ENCODE data around the gene DEGS2. TPM values are rescaled to one million over a fixed set of nuclear protein-coding genes. Genes with fewer than 3 reads are reported as not detected.
"Not testable (repeated sequence)": the region's sequence is repeated elsewhere in the genome, so short reads cannot be mapped to it uniquely, and the experiment has no call there.

DEGS2 gene
- 7.4 TPM for total RNA-seq

GRCh38 chr14:100159094-100159864 is at the start of gene DEGS2:
TSS of gene DEGS2 (minus strand) at chr14:100159645. CDS start at chr14:100159587, 58 bp downstream.
- no peak for DNase-seq

GRCh38 chr14:100208136-100208535 is 48.7 kb upstream of the DEGS2 start:
- DNase-seq: not testable (repeated sequence)

DNA sequence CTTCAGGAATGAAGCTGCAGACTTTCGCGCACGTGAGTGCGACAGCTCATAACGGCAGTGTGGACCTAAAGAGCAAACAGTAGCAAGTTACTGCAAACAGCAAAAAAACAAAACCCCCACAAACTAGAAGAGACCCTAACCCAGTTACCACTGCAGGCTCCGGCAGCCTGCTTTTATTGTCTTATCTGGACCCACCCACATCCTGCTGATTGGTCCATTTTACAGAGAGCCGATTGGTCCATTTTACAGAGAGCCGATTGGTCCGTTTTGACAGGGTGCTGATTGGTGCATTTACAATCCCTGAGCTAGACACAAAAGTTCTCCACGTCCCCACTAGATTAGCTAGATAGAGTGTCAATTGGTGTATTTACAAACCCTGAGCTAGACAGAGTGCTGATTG is 48.1 kb upstream of the DEGS2 start:
- not testable (repeated sequence) for DNase-seq

GRCh38 chr14:100204835-100205167 is 45.4 kb upstream of the DEGS2 start:
- not testable (repeated sequence) for DNase-seq

- DNase-seq: no peak
Measured at GRCh38 chr14:100203962-100204834, 44.8 kb upstream of the DEGS2 start.

DNA sequence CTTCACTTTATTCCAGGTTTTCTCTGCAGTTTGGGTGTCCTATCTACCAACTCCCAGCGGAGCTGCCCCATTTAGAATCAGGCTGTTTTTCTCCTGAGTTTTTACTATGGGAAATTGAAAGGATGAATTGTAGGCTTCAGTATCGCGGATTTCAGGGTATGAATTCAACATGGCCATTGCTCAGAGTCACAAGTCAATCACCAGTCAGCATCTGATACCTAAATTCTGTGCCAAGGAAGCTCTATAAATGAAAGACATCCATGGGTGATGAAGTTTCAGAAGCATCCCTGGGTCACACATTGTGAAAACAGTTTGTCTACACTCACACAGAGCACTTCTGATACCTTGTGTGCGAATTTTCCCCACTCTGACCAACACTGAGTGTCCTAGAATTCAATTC is 43.7 kb upstream of the DEGS2 start:
- no peak for DNase-seq

DNA sequence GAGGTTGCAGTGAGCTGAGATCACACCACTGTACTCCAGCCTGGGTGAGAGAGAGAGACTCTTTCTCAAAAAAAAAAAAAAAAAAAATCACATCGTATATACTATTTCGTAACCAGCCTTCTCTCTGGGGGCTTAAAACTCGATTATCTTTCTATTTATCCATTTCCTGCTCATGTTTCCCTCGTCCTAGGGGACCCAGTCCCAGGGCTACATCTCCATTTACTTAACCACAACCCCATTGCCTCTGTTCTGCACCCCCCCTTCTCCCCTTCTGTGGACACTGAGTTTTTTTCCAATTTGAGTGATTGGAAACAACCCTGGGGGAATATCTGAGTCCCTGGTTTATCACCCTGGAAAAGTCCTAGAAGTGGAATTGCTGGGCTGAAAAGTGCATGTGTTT is 43.3 kb upstream of the DEGS2 start:
- DNase-seq: no peak

GRCh38 chr14:100201701-100202100 is 42.3 kb upstream of the DEGS2 start:
- no peak for DNase-seq

- DNase-seq: no peak
Measured at GRCh38 chr14:100200311-100200710, 40.9 kb upstream of the DEGS2 start.

- DNase-seq: no peak
Measured at GRCh38 chr14:100199240-100199860, 39.9 kb upstream of the DEGS2 start.

- DNase-seq: no peak
Measured at GRCh38 chr14:100193417-100194357, 34.2 kb upstream of the DEGS2 start.

- DNase-seq: peak; percentile 98
Measured at GRCh38 chr14:100192672-100193416, 33.4 kb upstream of the DEGS2 start.

DNA sequence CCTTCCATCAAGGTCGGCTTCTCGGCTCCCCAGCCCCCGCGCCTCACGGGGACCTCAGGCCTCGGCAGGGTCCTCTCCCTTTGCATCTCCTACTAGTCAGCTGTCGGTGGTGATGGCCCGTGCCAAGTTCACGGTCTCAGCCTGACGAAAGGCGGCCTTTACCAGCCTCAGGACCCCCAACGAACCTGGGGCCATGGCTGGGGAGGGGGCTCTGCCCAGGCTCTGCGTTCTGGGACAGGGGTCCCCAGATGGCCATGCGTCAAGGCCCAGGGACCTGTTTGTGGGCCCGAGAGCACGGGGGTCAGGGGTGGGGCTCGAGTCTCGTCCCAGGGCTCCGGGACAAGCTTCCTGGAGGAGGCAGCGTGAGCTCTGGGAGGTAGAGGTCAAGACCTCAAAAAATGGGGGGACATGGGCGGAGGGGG is 32.8 kb upstream of the DEGS2 start:
- no peak for DNase-seq

- no peak for DNase-seq
Measured at GRCh38 chr14:100191584-100192249, 32.3 kb upstream of the DEGS2 start.

- DNase-seq: no peak
Measured at GRCh38 chr14:100190126-100190525, 30.7 kb upstream of the DEGS2 start.

DNA sequence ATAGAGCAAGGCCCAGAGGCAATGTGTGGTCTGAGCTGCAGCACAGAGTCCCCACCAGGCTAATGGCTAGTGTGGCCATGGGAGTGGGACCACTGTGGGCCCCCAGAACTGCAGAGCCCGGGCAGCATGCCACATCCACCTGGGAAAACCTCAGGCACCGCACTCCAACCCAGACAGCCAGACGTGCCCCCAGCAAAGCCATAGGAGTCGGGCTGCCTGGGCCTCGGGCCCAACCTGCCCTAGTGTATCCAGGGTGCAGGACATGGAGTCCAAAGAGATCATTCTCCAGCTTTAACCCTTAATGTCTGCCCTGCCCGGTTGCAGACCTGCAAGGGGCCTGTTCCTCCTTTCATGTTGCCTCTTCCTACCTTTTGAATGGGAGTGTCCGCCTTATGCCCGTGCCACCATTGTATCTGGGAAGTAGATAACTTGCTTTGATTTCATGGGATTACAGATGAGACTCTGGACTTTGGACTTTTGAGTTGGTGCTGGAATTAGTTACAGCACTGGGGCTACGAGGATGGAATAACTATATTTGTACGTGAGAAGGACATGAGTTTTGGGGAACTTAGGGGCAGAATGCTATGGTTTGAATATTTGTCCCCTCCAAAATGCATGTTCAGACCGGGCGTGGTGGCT is 29.1 kb upstream of the DEGS2 start:
- DNase-seq: no peak

GRCh38 chr14:100187247-100187833 is 27.9 kb upstream of the DEGS2 start:
- no peak for DNase-seq

DNA sequence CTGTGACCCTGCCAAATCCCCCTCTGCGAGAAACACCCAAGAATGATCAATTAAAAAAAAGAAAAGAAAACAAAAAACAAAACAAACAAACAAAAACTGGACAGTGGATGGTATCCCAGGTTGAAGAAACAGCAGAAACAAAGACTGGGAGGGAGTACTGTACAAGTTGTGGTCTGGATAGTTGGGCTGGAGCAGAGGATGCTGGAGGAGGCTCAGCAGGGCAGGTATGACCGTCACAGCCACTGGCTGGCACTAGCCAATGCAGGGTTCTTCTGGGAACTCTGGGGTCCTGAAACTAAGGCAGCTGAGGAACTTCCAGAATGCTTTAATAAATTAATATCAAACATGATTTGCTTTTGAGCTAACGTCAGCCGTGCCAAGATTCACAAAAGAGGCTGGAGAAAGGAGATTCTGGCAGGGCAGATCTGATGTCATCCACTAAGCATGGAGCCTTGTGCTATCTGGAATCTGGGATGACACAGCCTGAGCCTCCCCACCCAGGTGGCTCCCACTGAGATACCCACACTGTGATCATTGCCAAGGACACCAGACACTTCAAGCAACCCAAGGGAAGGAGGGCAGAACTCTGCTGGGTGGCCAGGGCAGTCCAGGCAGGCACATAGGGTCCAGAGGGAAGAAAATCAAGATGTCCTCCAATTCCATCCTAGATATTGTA is 22.6 kb upstream of the DEGS2 start:
- not testable (repeated sequence) for DNase-seq

- not testable (repeated sequence) for DNase-seq
Measured at GRCh38 chr14:100180671-100181070, 21.2 kb upstream of the DEGS2 start.
